Stimulated activated CD4-positive, alpha-beta T cell treated with anti-CD3 and anti-CD28 coated beads, Interleukin-12 subunit alpha, Interleukin-12 subunit beta, amount 100 ng/mL, for 24 hours (primary cell): Measurements from ENCODE around the gene CLDN11.

Experiments
- DNase-seq, 2 experiments: peaks; one replicate each; pipeline ENCODE4 v3.0.0-alpha.2; 2020; ENCODE audit warnings: low read depth in 2 of 2

The CLDN11 gene

DNA sequence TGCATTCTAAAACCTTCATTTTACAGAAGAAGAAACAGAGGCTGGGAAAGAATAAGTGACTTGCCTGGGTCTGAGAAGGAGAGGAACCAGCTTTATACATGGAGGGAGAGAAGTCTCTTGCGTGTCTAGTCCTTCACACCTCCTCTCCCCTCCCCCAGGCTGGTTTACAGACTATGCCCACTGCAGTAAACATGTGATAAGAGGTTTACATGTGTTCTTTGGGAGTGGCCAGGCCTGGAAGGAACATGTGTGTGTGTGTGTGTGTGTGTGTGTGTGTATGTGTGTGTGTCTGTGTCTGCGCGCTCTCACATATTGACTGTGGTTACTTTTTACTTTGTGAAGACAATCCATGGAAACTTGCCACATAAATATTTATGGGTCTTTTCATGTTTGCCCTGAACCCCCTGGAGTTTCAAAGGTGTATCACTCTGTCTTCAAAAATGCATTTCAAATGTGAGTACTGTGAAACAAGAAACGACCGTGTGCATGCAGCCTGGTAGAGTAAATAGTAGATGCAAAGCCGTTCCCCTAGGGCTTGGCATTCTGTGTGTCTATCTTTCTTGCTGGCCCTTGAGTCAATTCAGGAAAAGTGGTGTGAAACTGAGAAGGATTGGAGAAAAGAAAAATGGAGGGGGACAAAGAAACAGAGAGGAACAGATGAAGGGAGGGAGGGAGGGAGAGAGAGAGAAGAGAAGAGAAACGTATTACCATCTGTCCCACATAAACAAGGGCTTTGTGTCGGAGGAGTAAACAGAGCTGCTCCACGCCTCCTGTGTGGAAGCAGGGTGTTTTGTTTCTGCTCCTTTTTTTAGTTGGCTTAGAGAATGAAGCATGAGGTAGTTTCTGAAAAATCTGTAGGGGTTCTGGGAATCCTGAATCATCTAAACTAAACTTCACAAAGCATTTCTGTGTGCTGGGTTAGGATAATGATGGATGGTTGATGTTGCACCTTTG, 51.7 kb downstream of the CLDN11 start:
- no peak for DNase-seq

DNA sequence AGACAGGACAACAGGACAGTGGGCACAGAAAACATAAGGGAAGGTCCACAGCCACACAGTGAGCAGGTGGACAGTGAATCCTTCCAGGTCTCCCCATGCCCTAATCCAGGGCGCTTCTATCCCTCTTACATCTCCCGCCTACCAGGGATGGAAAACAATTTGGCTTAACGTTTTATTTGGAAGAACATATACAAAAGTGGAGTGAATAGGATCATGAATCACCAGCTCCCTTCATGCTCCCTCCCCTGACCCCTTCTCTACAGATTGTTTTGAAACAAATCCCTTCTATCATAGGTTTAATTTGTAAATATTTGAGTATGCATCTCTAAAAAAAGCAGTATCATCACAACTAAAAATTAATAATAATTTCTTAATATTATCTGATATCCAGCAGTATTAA, 52.5 kb downstream of the CLDN11 start:
- no peak for DNase-seq

DNA sequence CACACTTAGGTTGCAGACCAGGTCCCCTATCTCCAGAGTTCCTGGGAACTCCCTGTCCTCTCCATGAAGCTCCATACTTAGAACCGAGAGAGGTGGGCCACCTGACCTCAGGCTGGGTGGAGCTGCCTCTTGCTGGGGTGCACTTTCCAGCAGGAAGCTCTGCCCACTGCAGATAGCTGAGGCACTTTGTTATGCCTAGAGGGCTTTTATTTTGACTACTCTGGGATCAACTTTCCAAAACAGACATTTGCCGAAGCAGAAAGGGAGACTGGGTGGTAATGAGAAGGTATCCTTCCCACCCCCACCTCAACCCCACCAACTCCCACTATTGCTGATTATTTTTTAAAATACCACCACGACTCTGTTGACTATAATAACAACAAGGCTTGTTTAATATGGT, 54.7 kb downstream of the CLDN11 start:
- no peak for DNase-seq

DNA sequence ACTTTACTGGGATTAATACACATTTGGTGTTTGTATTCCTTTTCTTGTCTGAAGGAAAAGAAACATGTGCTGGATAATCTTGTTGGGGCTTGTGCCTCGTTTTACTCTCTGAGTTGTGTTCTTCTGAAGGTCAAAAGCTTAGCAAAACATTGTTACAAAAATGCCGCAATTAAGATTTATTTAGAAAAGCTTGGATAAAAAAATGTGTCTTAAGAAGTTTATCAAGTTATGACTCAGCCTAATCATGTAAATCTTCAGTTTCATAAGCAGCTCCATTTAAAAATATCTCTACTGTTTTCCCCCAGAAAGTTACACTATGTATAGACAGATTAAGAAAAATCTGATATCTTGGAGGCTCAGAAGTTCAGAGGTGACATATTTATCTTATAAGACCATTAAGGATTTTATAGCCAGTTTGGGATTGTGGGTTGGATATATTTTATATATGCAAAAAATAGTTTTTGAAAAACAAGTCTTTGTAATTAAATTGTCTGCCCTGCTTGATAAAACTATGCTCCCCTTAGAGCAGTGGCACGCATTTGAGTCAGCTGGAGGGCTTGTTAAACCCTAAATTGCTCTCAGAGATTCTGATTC, 56.5 kb downstream of the CLDN11 start:
- no peak for DNase-seq

DNA sequence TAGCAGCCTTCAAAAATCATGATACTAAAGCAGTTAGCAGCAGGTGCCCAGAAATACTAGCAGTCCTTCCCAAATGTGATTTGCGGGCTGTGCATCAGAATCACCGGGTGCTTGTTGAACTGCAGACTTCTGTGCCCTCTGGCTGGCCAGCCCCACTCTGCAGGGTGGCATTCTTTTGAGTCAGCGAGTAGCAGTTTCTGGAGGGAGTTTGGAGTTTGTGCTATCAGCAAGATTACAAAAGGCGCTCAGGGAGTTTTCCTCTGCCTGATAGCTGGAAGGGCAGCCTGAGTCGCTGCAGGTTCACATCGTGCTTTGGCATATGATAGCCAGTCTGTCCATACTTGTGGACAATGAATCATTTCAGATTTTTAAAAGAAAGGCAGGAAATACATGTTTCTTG, 57.6 kb downstream of the CLDN11 start:
- DNase-seq, result no peak

DNA sequence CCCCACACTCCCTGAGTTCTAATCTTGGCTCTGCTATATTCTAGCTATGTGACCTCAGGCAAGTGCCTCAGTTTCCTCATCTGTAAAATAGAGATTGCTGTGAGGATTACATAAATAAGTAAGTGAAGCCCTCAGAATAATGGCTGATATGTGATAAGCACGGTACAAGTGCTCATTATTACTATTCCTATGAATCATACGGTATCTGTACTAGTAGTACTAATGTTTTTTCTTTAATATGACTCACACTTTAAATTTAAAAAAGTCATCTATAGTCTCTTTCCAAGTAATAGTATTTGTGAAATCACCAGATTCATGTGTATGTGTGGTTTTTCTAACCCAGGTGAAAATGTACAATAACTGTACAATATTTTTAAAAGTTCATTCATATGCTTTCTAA, 58.7 kb downstream of the CLDN11 start:
- DNase-seq, result no peak

DNA sequence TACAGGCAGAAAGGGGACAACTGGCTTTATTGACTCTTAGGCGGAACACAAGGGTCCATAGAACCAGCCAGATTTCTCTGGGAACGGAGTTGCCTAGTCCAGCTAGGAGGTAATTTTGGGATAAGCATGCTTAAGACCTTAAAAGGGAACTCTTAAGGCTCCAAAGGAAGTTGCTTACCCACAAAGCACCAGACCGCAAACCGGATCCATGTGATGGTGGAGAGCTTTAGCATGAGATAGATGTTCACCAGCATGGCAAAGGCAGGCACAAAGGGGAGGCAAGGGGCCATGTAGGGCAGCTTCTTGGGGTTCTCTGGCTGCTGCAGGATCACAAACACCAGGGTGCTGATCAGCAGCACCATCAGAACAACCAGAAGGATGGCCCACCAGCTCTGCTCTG, 61.4 kb downstream of the CLDN11 start:
- no peak for DNase-seq

DNA sequence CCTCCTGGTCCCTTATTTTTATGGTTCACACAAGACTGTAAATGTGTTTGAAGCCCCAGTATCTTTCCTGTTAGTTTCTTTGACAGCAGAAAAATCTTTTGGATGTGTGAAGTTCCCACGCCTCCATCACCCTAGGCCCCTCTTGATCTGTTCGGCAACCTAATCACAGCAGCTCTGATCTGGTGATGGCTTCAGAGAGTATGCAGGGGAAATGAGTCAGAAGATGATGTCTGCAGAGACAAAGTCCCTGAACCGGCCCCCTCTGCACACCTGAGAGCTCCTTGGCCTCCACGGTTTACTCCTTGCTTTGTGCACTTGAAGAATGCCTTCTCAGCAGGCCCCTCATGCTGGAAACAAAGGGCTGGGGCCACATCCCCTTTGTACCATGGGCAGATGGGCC, 63.5 kb downstream of the CLDN11 start:
- no peak for DNase-seq

DNA sequence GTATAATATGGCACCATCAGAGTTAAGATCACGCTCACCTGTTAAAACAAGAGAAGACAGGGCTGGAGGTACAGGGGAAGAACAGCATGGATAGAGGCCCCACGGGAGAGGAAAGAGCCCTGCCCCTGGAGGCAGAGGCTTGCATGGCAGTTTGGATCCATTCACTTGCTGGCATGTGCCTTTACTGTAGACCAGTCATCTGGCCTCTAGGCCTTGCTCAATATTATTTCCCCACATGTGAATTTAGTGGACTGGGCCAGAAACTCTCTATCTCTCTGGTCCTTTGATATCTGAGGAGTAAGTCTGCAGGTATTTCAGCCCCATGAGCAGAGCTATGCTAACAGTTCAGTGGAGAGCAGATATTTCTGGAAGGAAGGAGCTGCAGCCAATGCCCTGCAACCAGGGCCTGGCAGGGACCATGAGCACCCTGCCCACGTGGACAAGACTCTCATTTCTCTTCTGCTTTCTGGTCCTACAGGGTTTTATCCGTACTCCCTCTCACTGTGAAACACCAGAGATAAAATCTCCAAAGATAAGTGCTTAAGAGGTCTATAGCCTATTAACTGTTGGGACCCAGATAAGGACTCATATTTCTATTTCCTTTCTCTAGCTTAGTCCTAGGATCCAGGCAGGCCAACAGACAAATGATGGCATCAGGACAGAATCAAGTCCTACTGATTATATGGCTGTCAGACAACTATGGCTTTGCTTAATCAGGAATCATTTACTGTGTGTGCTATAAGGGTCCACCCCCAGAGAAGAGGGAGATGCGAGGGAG, 65.0 kb downstream of the CLDN11 start:
- DNase-seq, result no peak
